Stimulated activated naive CD8-positive, alpha-beta T cell treated with anti-CD3 and anti-CD28 coated beads, Interleukin-15, Interleukin-2, amounts not matched to agents 100 ng/mL and 50 ng/mL, for 24 hours (primary cell): ENCODE results near the gene NEUROG1.

Experiments used
- H3K27ac Mint-ChIP-seq: one replicate; pipeline ENCODE4 v1.8.0; 2021; ENCODE audit warnings: mild to moderate bottlenecking, mixed read lengths
- H3K27me3 Mint-ChIP-seq: one replicate; pipeline ENCODE4 v1.8.0; 2021; ENCODE audit warnings: mixed read lengths
- H3K36me3 Mint-ChIP-seq: one replicate; pipeline ENCODE4 v1.8.0; 2021; ENCODE audit warnings: low read depth, mixed read lengths
- H3K4me1 Mint-ChIP-seq: one replicate; pipeline ENCODE4 v1.8.0; 2021; ENCODE audit warnings: low read depth, mixed read lengths
- H3K4me3 Mint-ChIP-seq: one replicate; pipeline ENCODE4 v1.8.0; 2021; ENCODE audit warnings: mild to moderate bottlenecking, mixed read lengths
- H3K9me3 Mint-ChIP-seq: one replicate; pipeline ENCODE4 v1.8.0; 2021; ENCODE audit warnings: mixed read lengths

The NEUROG1 gene

GRCh38 chr5:135487037-135487395 lies 48.7 kb downstream of the NEUROG1 start:
- Mint-ChIP-seq H3K4me1 (peaks cover 9% of the 10 kb centered on the region), H3K27me3 (peaks cover 63% of the 10 kb centered on the region), H3K27ac (no peak overlapping the region), H3K9me3 (no peaks in the 10 kb centered on the region), H3K4me3 (no peak overlapping the region), H3K36me3 (no peaks in the 10 kb centered on the region)

GRCh38 chr5:135486131-135487036 lies 49.4 kb downstream of the NEUROG1 start:
- H3K36me3 Mint-ChIP-seq: no peaks in the 10 kb centered on the region
- H3K27ac Mint-ChIP-seq: no peak overlapping the region
- H3K4me3 Mint-ChIP-seq: no peak overlapping the region
- peaks cover 9% of the 10 kb centered on the region for H3K4me1 Mint-ChIP-seq
- peaks cover 62% of the 10 kb centered on the region for H3K27me3 Mint-ChIP-seq
- no peaks in the 10 kb centered on the region for H3K9me3 Mint-ChIP-seq

- no peak overlapping the region for H3K4me3 Mint-ChIP-seq
- H3K4me1 Mint-ChIP-seq: peaks cover 3% of the 10 kb centered on the region
- H3K27ac Mint-ChIP-seq: no peak overlapping the region
- H3K9me3 Mint-ChIP-seq: no peaks in the 10 kb centered on the region
- peaks cover 52% of the 10 kb centered on the region for H3K27me3 Mint-ChIP-seq
- no peaks in the 10 kb centered on the region for H3K36me3 Mint-ChIP-seq
Measured at GRCh38 chr5:135484674-135485086, 51.1 kb downstream of the NEUROG1 start.
